Measurements from ENCODE around the gene FOXD2. TPM values are rescaled to one million over a fixed set of nuclear protein-coding genes. Genes with fewer than 3 reads are reported as not detected.

FOXD2 gene
- total and polyA plus RNA-seq, 5 donors from 2014 or later, result 0.10 to 0.74 (median 0.22) TPM

- Histone ChIP-seq H3K27me3 (ENCODE audit: control insufficient read depth, insufficient read depth, low read length) (peaks cover 22% of the 10 kb centered on the region), H3K36me3 (ENCODE audit: control insufficient read depth, insufficient read depth, low read length) (no peaks in the 10 kb centered on the region), H3K27ac (ENCODE audit: insufficient read depth, low read length, poor library complexity, severe bottlenecking) (no peak overlapping the region), H3K9me3 (ENCODE audit: control insufficient read depth in 2 of 2, low read length in 2 of 2) (no peaks in the 10 kb centered on the region), H3K4me3 (ENCODE audit: low read depth, low read length) (no peak overlapping the region), H3K4me1 (ENCODE audit: control insufficient read depth, insufficient read depth, low read length, poor library complexity, severe bottlenecking) (no peaks in the 10 kb centered on the region)
- H3K36me3 Mint-ChIP-seq, result no peaks in the 10 kb centered on the region
- no peak overlapping the region for H3K27ac Mint-ChIP-seq
- peaks cover 61% of the 10 kb centered on the region for H3K27me3 Mint-ChIP-seq
- ATAC-seq (ENCODE audit: low read depth in 2 of 2), result no peak
- H3K4me3 Mint-ChIP-seq, result no peak overlapping the region
- DNase-seq, result no peak
- peaks cover 0 to 3% (median 0%) of the 10 kb centered on the region in 4 donors for H3K4me1 Mint-ChIP-seq
- peaks cover 0 to 1% (median 0%) of the 10 kb centered on the region in 7 donors for H3K9me3 Mint-ChIP-seq
Measured at GRCh38 chr1:47460456-47460855, 22.6 kb downstream of the FOXD2 start.

GRCh38 chr1:47465605-47466004, 27.8 kb downstream of the FOXD2 start:
- H3K4me3 Mint-ChIP-seq, result no peak overlapping the region
- ATAC-seq (ENCODE audit: low read depth in 2 of 2) (no peak), DNase-seq (no peak)
- no peak overlapping the region for H3K27ac Mint-ChIP-seq
- peaks cover 13% of the 10 kb centered on the region for H3K27me3 ChIP-seq (ENCODE audit: control insufficient read depth, insufficient read depth, low read length)
- H3K27ac ChIP-seq (ENCODE audit: insufficient read depth, low read length, poor library complexity, severe bottlenecking), result no peak overlapping the region
- H3K36me3 Mint-ChIP-seq, result no peaks in the 10 kb centered on the region
- no peaks in the 10 kb centered on the region for H3K4me1 Mint-ChIP-seq
- H3K36me3 ChIP-seq (ENCODE audit: control insufficient read depth, insufficient read depth, low read length), result no peaks in the 10 kb centered on the region
- no peaks in the 10 kb centered on the region for H3K9me3 ChIP-seq (ENCODE audit: control insufficient read depth in 2 of 2, low read length in 2 of 2)
- H3K4me3 ChIP-seq (ENCODE audit: low read depth, low read length), result no peak overlapping the region
- no peaks in the 10 kb centered on the region for H3K9me3 Mint-ChIP-seq
- no peaks in the 10 kb centered on the region for H3K4me1 ChIP-seq (ENCODE audit: control insufficient read depth, insufficient read depth, low read length, poor library complexity, severe bottlenecking)
- peaks cover 42% of the 10 kb centered on the region for H3K27me3 Mint-ChIP-seq

- no peak overlapping the region for H3K27ac ChIP-seq (ENCODE audit: insufficient read depth, low read length, poor library complexity, severe bottlenecking)
- Mint-ChIP-seq H3K36me3 (no peaks in the 10 kb centered on the region), H3K4me3 (no peak overlapping the region), H3K9me3 (no peaks in the 10 kb centered on the region), H3K27me3 (peaks cover 18% of the 10 kb centered on the region), H3K27ac (no peak overlapping the region), H3K4me1 (no peaks in the 10 kb centered on the region)
- H3K4me1 ChIP-seq (ENCODE audit: control insufficient read depth, insufficient read depth, low read length, poor library complexity, severe bottlenecking), result no peaks in the 10 kb centered on the region
- H3K27me3 ChIP-seq (ENCODE audit: control insufficient read depth, insufficient read depth, low read length), result peaks cover 7% of the 10 kb centered on the region
- no peak for DNase-seq
- H3K36me3 ChIP-seq (ENCODE audit: control insufficient read depth, insufficient read depth, low read length), result no peaks in the 10 kb centered on the region
- ATAC-seq (ENCODE audit: low read depth in 2 of 2), result no peak
- no peaks in the 10 kb centered on the region for H3K9me3 ChIP-seq (ENCODE audit: control insufficient read depth in 2 of 2, low read length in 2 of 2)
- H3K4me3 ChIP-seq (ENCODE audit: low read depth, low read length), result no peak overlapping the region
Measured at GRCh38 chr1:47468709-47469389, 31.0 kb downstream of the FOXD2 start.

- Mint-ChIP-seq H3K27ac (no peak overlapping the region), H3K36me3 (no peaks in the 10 kb centered on the region), H3K4me3 (no peak overlapping the region), H3K27me3 (peaks cover 22% of the 10 kb centered on the region), H3K9me3 (no peaks in the 10 kb centered on the region), H3K4me1 (no peaks in the 10 kb centered on the region)
- H3K36me3 ChIP-seq (ENCODE audit: control insufficient read depth, insufficient read depth, low read length), result no peaks in the 10 kb centered on the region
- ATAC-seq (ENCODE audit: low read depth in 2 of 2) (no peak), DNase-seq (no peak)
- no peaks in the 10 kb centered on the region for H3K9me3 ChIP-seq (ENCODE audit: control insufficient read depth in 2 of 2, low read length in 2 of 2)
- no peak overlapping the region for H3K4me3 ChIP-seq (ENCODE audit: low read depth, low read length)
- no peak overlapping the region for H3K27ac ChIP-seq (ENCODE audit: insufficient read depth, low read length, poor library complexity, severe bottlenecking)
- H3K27me3 ChIP-seq (ENCODE audit: control insufficient read depth, insufficient read depth, low read length), result peaks cover 7% of the 10 kb centered on the region
- no peaks in the 10 kb centered on the region for H3K4me1 ChIP-seq (ENCODE audit: control insufficient read depth, insufficient read depth, low read length, poor library complexity, severe bottlenecking)
Measured at GRCh38 chr1:47469390-47469759, 31.5 kb downstream of the FOXD2 start.

- ATAC-seq (ENCODE audit: low read depth in 2 of 2), result no peak
- no peak overlapping the region for H3K4me3 ChIP-seq (ENCODE audit: low read depth, low read length)
- no peaks in the 10 kb centered on the region for H3K36me3 ChIP-seq (ENCODE audit: control insufficient read depth, insufficient read depth, low read length)
- no peaks in the 10 kb centered on the region for H3K9me3 Mint-ChIP-seq
- no peak overlapping the region for H3K27ac ChIP-seq (ENCODE audit: insufficient read depth, low read length, poor library complexity, severe bottlenecking)
- DNase-seq, result no peak
- no peaks in the 10 kb centered on the region for H3K4me1 Mint-ChIP-seq
- H3K9me3 ChIP-seq (ENCODE audit: control insufficient read depth in 2 of 2, low read length in 2 of 2), result no peaks in the 10 kb centered on the region
- H3K4me3 Mint-ChIP-seq, result no peak overlapping the region
- no peaks in the 10 kb centered on the region for H3K36me3 Mint-ChIP-seq
- peaks cover 7% of the 10 kb centered on the region for H3K27me3 ChIP-seq (ENCODE audit: control insufficient read depth, insufficient read depth, low read length)
- peaks cover 21% of the 10 kb centered on the region for H3K27me3 Mint-ChIP-seq
- H3K27ac Mint-ChIP-seq, result no peak overlapping the region
- no peaks in the 10 kb centered on the region for H3K4me1 ChIP-seq (ENCODE audit: control insufficient read depth, insufficient read depth, low read length, poor library complexity, severe bottlenecking)
Measured at GRCh38 chr1:47469910-47470309, 32.1 kb downstream of the FOXD2 start.

GRCh38 chr1:47471163-47471562, 33.3 kb downstream of the FOXD2 start:
- Histone ChIP-seq H3K4me3 (ENCODE audit: low read depth, low read length) (no peak overlapping the region), H3K4me1 (ENCODE audit: control insufficient read depth, insufficient read depth, low read length, poor library complexity, severe bottlenecking) (no peaks in the 10 kb centered on the region), H3K27ac (ENCODE audit: insufficient read depth, low read length, poor library complexity, severe bottlenecking) (no peak overlapping the region), H3K36me3 (ENCODE audit: control insufficient read depth, insufficient read depth, low read length) (no peaks in the 10 kb centered on the region), H3K9me3 (ENCODE audit: control insufficient read depth in 2 of 2, low read length in 2 of 2) (no peaks in the 10 kb centered on the region), H3K27me3 (ENCODE audit: control insufficient read depth, insufficient read depth, low read length) (peaks cover 7% of the 10 kb centered on the region)
- Mint-ChIP-seq H3K27me3 (peaks cover 21% of the 10 kb centered on the region), H3K4me1 (no peaks in the 10 kb centered on the region), H3K9me3 (no peaks in the 10 kb centered on the region), H3K36me3 (no peaks in the 10 kb centered on the region), H3K4me3 (no peak overlapping the region), H3K27ac (no peak overlapping the region)
- no peak for DNase-seq
- ATAC-seq (ENCODE audit: low read depth in 2 of 2), result no peak

GRCh38 chr1:47474278-47475193, 36.7 kb downstream of the FOXD2 start:
- no peaks in the 10 kb centered on the region for H3K4me1 ChIP-seq (ENCODE audit: control insufficient read depth, insufficient read depth, low read length, poor library complexity, severe bottlenecking)
- ATAC-seq (ENCODE audit: low read depth in 2 of 2) (no peak), DNase-seq (no peak)
- H3K9me3 ChIP-seq (ENCODE audit: control insufficient read depth in 2 of 2, low read length in 2 of 2), result no peaks in the 10 kb centered on the region
- H3K36me3 Mint-ChIP-seq, result no peaks in the 10 kb centered on the region
- H3K4me3 ChIP-seq (ENCODE audit: low read depth, low read length), result no peak overlapping the region
- peaks cover 0 to 2% (median 0%) of the 10 kb centered on the region in 7 donors for H3K9me3 Mint-ChIP-seq
- no peak overlapping the region for H3K27ac Mint-ChIP-seq
- H3K27me3 Mint-ChIP-seq, result peaks cover 23% of the 10 kb centered on the region
- H3K36me3 ChIP-seq (ENCODE audit: control insufficient read depth, insufficient read depth, low read length), result no peaks in the 10 kb centered on the region
- H3K4me1 Mint-ChIP-seq, result no peaks in the 10 kb centered on the region
- no peak overlapping the region for H3K27ac ChIP-seq (ENCODE audit: insufficient read depth, low read length, poor library complexity, severe bottlenecking)
- no peaks in the 10 kb centered on the region for H3K27me3 ChIP-seq (ENCODE audit: control insufficient read depth, insufficient read depth, low read length)
- H3K4me3 Mint-ChIP-seq, result no peak overlapping the region
